IPS DF 6.9 (cell line): ENCODE measurements around the gene COA1.
A peak's percentile ranks its signal among the peaks of the same experiment; 100 is the strongest.

Experiments used
- DNase-seq: peaks from one replicate; pipeline ENCODE4 v3.0.0-alpha.2; 2013; ENCODE audit warnings: low read depth, low spot score
- H3K27ac ChIP-seq: one replicate; pipeline ENCODE4 v1.5.1; 2013; ENCODE audit warnings: low read length, control low read depth
- H3K27me3 ChIP-seq: 2 replicates; pipeline ENCODE4 v1.6.1; 2013; ENCODE audit warnings: mild to moderate bottlenecking, low read length; ENCODE audit not compliant: control insufficient read depth, insufficient read depth
- H3K36me3 ChIP-seq: 2 replicates; pipeline ENCODE4 v1.6.1; 2013; ENCODE audit warnings: low read length; ENCODE audit not compliant: control insufficient read depth, insufficient read depth
- H3K4me1 ChIP-seq: 2 replicates; pipeline ENCODE4 v1.6.1; 2013; ENCODE audit warnings: low read length; ENCODE audit not compliant: control insufficient read depth, insufficient read depth
- H3K4me3 ChIP-seq: 2 replicates; pipeline ENCODE4 v1.5.1; 2013; ENCODE audit warnings: mild to moderate bottlenecking, low read length
- H3K9me3 ChIP-seq: 2 replicates; pipeline ENCODE4 v1.6.1; 2013; ENCODE audit warnings: low read length, inconsistent platforms; ENCODE audit not compliant: control insufficient read depth, insufficient read depth
- WGBS: extraction: QIAGEN DNeasy Blood & Tissue Kit; methylation state at CpG from one replicate; pipeline ENCODE4 v1.1.7; 2013; ENCODE audit warnings: mixed read lengths, missing lambda C conversion rate; ENCODE audit not compliant: insufficient read length, insufficient coverage; 5-methylcytosine and 5-hydroxymethylcytosine counted together

Gene COA1

DNA sequence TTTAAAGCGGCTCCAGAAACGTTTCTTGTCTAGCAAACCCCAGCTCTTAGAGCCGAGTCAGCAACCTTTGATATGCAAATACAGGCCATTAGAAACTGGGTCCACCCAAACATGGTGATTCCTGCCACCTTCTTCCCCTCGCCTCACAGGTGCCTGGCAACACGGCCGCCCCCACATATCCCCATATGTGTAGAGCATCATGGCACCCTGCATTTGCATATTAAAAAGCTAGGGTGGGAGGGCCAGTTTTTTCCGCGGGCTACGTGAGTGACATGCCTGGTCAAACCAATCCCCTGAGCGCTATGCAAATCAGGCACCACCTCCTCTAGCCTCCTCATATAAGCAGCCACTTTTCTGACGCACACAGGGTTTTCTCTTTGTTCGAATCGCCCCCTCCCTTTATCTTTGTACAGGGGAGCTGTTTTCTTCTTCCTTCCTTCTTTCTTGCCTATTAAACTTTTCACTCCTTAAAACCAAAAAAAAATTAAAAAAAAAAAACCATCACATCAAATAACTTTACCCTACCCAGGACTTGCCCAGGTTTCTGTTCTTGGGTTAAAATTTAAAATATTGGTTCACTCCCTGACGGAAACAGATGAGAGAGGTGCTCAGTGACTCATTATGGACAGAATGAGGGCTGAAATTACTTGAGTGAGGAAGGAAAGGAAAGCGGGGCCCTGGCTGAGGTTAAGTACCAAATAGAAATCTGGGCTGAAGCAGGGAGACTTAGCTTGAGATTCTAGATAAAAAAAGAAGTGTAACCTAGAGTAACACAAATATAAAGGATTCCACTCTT, 59.8 kb downstream of the COA1 start:
- no peaks in the 10 kb centered on the region for H3K27me3 ChIP-seq
- H3K36me3 ChIP-seq = no peaks in the 10 kb centered on the region
- H3K4me1 ChIP-seq = 0 out of 2 replicates have a peak, but pooled peaks cover 1% of the 10 kb centered on the region
- no peak overlapping the region for H3K27ac ChIP-seq
- no CpG with 5 or more reads among the region's 15 CpGs for WGBS
- peak; percentile 63 for DNase-seq
- H3K9me3 ChIP-seq = no peaks in the 10 kb centered on the region
- no peak overlapping the region for H3K4me3 ChIP-seq

DNA sequence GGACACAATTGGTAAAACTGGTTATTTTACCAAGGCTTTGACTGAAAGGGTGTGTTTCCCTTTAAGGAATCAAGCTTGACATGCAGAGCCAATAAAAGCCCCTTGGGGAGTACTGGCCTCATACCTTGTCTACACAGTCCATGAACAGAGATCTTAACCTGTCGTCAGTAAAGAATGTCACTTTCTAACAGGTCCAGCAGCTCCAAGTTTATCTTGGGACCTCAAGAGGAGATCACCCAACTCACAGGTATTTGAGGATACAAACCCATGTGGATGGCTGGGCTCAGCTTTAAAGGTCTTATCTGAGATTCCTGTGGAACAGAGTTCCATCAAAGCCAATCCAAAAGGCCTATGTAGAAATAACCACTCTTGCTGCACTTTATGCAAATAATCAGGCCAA, 61.3 kb downstream of the COA1 start:
- Histone ChIP-seq H3K4me3 (no peak overlapping the region), H3K36me3 (no peaks in the 10 kb centered on the region), H3K27me3 (no peaks in the 10 kb centered on the region), H3K27ac (no peak overlapping the region), H3K9me3 (no peaks in the 10 kb centered on the region), H3K4me1 (0 out of 2 replicates have a peak, but pooled peaks cover 1% of the 10 kb centered on the region)
- WGBS = no CpG with 5 or more reads among the region's 1 CpG
- DNase-seq = no peak

DNA sequence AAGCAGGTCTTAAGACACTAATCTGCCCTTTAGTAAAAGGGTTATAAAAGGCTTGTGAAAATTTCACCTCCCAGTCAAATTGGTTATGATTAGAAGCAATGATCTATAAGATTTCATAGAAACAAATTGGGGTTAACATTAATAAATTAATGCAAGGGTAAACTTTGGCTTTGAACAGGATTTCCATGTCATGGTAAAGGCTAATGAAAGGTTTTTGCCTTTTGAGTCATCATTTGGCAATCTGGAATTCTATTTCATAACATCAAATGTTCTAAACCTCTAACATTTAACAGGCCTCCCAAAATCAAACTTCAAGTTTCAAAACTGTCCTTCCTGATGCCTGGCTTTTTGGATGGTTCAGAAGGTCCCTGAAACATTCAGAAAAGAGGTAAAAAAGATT, 62.4 kb downstream of the COA1 start:
- Histone ChIP-seq H3K4me1 (0 out of 2 replicates have a peak, but pooled peaks cover 1% of the 10 kb centered on the region), H3K27me3 (no peaks in the 10 kb centered on the region), H3K27ac (no peak overlapping the region), H3K36me3 (no peaks in the 10 kb centered on the region), H3K4me3 (no peak overlapping the region), H3K9me3 (no peaks in the 10 kb centered on the region)
- no peak for DNase-seq

DNA sequence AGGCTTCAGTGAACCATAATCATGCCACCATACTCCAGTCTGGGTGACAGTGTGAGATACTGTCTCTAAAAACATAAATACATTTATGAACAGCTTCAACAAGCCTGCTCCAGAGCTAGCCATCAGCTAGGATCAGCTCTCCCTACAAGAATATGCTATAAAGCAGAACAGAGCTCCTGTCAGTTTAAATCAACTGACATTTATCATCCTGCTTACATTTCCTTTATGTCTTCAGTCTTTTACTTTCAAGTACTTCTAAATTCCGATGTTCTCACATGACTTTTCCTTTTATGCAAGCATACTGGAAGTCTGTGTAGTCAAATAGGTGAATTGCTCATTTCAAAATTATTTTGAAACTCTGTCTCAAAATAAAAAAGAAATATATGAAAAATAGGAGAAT, 64.6 kb downstream of the COA1 start:
- H3K36me3 ChIP-seq = no peaks in the 10 kb centered on the region

DNA sequence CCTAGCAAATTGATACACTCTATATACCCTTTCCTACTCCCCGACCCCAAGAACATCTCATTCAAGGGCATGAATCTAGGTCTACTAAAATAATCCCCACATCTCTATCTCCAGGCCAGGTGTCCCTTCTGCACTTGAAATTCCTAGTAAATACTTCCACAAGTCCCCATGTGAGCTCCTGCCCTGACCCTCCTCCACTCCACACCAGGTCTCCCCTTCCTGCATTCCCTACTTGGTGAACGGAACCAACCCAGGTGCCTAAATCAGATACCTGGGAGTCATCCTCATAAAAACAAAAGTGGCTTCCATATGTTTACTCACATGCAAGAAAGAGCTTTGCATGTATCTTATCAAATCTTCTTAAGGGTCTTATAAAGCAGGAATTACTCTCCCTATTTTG, 69.2 kb downstream of the COA1 start:
- H3K4me1 ChIP-seq = peaks cover 2% of the 10 kb centered on the region; the same call in 1 of the 2 replicates
- H3K27me3 ChIP-seq = no peaks in the 10 kb centered on the region
- H3K27ac ChIP-seq = no peak overlapping the region
- H3K9me3 ChIP-seq = no peaks in the 10 kb centered on the region
- H3K36me3 ChIP-seq = no peaks in the 10 kb centered on the region
- DNase-seq = no peak
- no peak overlapping the region for H3K4me3 ChIP-seq
- no CpG with 5 or more reads among the region's 2 CpGs for WGBS

More for the DNA sequence above, 64.6 kb downstream of the COA1 start:
- Histone ChIP-seq H3K4me3 (no peak overlapping the region), H3K27me3 (no peaks in the 10 kb centered on the region), H3K27ac (no peak overlapping the region), H3K9me3 (no peaks in the 10 kb centered on the region), H3K4me1 (peaks cover 1% of the 10 kb centered on the region; the same call in 1 of the 2 replicates)
- no peak for DNase-seq
- WGBS = no CpG with 5 or more reads among the region's 1 CpG

DNA sequence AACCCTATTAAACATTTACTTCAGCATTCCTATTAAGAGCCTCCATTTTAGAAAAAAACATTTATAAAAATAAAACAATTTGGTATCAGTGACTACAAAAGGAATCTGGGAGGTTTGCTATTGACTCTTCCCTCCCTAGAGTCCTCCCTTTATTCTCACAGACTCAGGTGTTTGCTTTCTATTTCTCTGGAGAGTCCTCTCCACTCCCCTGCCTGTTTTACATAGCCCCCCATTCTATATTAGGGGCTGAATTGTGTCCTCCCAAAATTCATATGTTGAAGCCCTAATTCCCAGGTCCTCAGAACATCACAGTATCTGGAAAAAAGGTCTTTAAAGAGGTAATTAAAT, 69.8 kb downstream of the COA1 start:
- DNase-seq = no peak
- no peak overlapping the region for H3K27ac ChIP-seq
- H3K27me3 ChIP-seq = no peaks in the 10 kb centered on the region
- no peaks in the 10 kb centered on the region for H3K36me3 ChIP-seq
- H3K4me1 ChIP-seq = peaks cover 2% of the 10 kb centered on the region; the same call in 1 of the 2 replicates
- H3K4me3 ChIP-seq = no peak overlapping the region
- no peaks in the 10 kb centered on the region for H3K9me3 ChIP-seq

DNA sequence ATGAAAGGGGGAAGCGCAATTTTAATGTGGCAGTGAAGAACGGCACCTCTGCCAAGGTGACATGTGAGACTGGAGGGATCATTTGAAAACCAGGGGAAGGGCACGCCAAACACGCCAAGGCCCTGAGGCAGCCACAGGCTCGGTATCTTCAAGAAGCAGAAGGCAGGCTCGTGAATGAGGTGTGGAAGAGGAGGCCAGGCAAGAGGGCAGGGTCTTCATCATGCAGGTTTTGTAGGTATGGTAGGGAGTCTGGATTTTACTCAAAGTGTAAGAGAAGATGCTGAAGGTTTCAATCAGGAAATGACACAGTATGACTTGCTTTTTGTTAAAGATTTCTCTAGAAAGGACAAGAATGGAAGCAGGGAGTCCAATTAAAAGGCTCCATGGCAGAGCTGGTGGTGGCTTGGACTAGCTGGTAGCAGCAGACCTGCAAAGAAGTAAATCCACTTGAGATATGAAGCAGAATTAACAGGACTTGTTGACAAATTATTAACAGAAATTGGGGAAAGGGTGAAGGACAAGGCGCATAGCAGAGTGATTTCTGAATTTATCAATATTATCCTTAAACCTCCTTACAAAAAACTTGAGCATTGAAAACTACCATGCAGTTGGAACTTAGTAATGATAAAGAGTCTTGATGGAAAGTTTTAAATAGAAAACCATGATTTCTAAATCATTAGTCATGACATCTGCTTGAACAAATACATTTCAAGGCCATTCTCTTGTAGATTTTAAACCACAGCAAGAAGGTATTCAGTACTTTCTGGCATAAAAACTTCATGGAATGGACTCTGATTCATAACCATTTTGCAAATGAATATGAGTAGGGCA, 70.4 kb downstream of the COA1 start:
- no peak for DNase-seq
- Histone ChIP-seq H3K27me3 (no peaks in the 10 kb centered on the region), H3K27ac (no peak overlapping the region), H3K4me3 (no peak overlapping the region), H3K36me3 (no peaks in the 10 kb centered on the region), H3K9me3 (no peaks in the 10 kb centered on the region), H3K4me1 (peaks cover 2% of the 10 kb centered on the region; the same call in 1 of the 2 replicates)
- no CpG with 5 or more reads among the region's 7 CpGs for WGBS

DNA sequence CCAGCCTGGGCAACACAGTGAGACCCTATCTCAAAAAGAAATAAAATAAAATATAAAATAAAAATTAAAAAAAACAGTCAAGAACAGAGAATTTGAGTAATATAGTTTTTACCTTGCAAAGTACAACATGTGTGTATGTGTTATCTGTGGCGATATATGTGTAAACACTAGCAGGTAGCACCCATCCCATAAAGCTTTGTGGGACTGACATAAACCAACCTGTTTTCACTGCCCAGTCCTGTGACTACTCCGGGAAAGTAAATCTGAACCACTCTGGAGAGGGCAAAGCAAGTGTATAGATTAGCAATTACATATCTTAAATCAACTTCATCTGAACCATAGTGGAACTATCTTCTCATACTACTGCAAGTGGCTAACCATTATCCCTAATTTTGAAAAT, 72.3 kb downstream of the COA1 start:
- Histone ChIP-seq H3K36me3 (no peaks in the 10 kb centered on the region), H3K27me3 (no peaks in the 10 kb centered on the region), H3K9me3 (no peaks in the 10 kb centered on the region), H3K4me1 (peaks cover 2% of the 10 kb centered on the region; the same call in 1 of the 2 replicates), H3K4me3 (no peak overlapping the region), H3K27ac (no peak overlapping the region)
- no CpG with 5 or more reads among the region's 2 CpGs for WGBS
- no peak for DNase-seq

DNA sequence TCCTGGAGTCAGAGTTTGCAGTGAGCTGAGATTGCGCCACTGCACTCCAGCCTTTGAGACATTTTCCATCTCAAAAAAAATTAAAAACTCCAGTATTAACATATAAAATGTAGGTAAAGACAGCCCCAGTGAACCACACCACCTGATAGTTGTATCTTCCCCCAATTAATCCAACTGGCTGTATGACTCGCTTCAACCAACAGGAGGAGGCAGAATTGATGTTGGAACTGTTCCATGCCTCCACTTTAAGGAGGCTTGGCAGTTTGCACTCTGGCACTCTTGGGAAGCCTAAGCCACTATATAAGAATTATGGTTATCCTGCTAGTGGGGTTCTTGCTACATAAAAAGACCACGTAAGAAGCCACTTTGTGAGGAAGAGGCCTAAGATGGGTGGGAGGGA, 73.7 kb downstream of the COA1 start:
- DNase-seq = no peak
- Histone ChIP-seq H3K27ac (no peak overlapping the region), H3K9me3 (no peaks in the 10 kb centered on the region), H3K36me3 (no peaks in the 10 kb centered on the region), H3K4me1 (peaks cover 2% of the 10 kb centered on the region; the same call in 1 of the 2 replicates), H3K27me3 (no peaks in the 10 kb centered on the region), H3K4me3 (no peak overlapping the region)
- no CpG with 5 or more reads among the region's 3 CpGs for WGBS

DNA sequence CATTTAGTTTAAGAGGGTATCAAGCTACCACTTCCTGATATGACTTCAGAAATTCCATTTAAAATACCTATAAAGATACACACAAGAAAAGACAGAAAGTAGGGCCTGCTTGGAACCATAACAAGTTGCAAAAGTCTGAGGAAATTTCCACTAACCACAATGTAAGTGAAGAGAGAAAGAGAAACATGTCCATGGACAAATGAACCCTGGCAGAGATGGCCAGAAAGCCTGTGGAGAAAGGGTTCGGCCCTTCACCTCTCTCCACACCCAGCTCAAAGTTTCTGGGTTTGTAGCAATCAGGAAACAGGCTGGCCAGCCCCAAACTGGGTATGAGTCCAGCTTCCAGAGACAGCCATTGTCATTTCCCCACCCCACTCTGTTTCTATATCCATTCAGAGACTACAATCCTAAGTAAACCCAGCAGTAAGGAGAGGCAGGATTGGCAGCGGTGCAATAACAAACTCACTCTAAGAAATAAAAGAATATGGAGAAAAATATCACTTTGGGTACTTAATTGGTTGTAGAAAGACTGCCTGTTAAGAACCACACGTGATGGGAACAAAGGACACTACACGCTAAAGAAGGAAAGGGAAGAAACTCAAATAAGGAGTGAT, 75.3 kb downstream of the COA1 start:
- H3K4me1 ChIP-seq = peaks cover 4% of the 10 kb centered on the region; the same call in 1 of the 2 replicates
- H3K27me3 ChIP-seq = no peaks in the 10 kb centered on the region
- no peak overlapping the region for H3K27ac ChIP-seq
- H3K36me3 ChIP-seq = 0 out of 2 replicates have a peak, but pooled peaks cover 2% of the 10 kb centered on the region
- no peak overlapping the region for H3K4me3 ChIP-seq
- DNase-seq = no peak
- H3K9me3 ChIP-seq = no peaks in the 10 kb centered on the region
- WGBS = no CpG with 5 or more reads among the region's 4 CpGs
